ENCODE results near the gene SORCS2.

Gene SORCS2

DNA sequence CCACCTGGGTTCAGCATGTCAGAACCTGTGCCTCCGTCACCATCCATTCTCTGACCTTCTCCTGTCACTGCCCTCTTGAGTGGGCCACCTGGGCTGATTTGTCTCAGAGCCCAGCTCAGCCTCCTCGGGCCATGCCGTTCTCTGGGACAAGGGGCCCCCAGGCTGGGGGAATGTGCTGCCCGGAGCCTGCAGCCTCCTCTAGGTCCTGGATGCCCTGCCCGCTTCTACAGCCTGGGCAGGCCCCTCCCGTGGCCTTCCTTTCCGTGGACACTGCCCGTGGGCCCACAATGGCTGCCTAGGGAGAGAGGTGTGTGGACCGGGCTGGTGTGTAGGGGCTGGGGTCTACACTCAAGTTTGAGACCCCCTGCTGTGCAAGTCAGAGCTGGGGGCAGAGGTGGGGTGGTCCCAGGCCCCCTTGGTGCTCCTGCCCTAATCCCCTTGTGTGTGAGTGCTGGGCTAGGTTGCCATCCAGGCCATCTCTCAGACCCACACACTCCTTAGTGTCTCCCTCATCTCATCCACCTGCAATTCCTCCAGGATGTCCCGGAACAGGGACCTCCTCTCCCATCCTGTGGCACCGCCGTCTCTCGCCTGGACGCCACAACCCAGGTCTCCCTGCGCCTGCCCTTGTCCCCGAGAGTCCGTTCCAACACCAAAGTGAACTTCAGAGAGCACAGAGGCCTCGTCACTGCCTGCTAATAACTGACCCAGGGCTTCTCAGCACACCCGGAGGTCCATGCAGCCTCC lies 230.0 kb downstream of the SORCS2 start:
- DNase-seq: no peak

DNA sequence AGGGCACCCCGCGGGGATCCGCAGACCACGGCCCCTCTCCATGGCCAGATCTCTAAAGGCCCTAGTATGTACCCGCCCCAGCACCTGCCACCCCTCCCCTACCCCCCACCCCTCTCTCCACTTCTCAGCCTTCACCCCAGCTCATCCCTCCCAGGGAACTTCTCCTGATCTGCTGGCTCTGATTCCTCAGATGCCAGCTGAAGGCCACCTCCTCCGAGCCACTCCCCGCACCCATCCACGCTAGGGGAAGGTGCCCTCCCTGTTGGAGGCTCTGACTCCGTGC lies 230.5 kb downstream of the SORCS2 start:
- no peak for DNase-seq

DNA sequence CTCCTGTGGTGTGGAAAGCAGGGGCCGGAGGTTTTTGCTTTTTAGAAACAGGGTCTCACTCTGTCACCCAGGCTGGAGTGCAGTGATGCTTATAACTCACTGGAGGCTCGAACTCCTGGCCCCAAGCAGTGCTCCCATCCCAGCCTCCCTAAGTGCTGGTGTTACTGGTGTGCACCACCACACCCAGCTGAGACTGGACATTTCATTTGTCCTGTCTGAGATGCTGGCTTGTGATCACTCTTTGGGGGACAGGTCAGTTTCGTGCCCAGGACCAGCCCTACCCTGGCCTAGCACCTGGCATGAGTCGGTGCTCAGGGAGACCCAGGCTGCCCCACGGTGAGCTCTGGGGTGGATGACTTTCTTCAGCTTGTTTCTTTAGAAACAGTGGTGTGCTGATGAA lies 231.1 kb downstream of the SORCS2 start:
- no peak for DNase-seq

DNA sequence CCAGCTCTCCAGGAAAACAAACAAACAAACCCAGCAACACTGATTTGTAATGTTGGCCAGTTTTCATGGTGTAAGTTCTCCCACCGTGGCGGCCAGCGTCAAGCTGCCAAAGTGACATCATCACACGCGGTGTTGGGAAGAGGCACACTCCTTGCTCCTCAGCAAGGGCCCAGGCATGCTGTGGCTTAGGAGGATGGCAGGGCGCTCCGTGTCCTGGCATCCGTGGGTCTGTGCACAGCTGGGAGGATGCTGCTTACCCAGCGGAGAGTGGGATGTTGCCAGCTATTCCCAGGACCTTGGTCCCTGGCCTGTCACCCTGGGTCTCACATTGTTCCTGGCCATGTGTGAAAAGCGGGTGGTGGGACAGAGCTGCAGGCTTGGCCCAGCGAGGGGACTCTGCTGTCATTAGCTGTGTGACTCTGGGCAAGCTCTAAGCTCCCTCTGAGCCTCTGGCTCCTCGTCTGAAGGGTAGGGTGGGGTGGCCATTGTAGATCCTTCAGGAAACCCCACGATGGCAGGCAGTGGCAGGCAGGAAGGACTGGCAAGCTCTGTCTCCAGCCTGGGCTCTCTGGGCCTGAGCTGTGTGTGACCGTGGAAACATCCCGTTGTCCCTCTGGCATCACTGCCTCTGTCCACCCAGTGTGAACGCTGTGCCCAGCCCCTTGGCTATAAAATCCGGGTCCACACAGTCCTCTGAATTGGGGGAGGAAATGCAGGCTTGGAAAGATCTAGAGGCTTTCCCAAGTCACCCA lies 231.6 kb downstream of the SORCS2 start:
- no peak for DNase-seq

DNA sequence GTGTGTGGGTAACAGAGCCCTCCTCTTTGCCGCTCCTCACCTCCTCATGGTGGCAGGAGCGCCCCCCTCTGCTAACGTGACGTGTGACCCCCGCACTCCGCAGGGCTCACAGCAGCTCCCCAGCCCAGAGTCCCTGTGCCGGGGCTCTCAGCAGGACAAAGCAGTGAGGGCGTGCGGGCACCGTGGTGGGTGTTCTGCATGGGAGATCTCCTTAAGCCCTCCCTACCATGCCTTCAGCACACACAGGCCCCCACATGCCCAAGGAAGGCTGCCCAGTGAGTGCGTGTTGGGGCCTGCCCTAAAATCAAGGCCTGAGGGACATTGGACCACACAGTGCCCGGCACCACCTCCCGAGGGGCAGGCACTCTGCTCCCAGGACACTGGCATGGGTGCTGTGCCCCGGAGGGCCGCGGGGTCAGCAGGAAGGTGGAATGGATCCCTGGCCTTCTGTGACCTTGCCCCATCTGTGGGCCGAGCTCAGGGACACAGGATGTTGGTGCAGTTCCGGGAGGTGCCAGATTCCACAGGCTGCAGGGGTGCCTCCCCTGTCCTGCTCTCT lies 232.3 kb downstream of the SORCS2 start:
- DNase-seq: no peak

DNA sequence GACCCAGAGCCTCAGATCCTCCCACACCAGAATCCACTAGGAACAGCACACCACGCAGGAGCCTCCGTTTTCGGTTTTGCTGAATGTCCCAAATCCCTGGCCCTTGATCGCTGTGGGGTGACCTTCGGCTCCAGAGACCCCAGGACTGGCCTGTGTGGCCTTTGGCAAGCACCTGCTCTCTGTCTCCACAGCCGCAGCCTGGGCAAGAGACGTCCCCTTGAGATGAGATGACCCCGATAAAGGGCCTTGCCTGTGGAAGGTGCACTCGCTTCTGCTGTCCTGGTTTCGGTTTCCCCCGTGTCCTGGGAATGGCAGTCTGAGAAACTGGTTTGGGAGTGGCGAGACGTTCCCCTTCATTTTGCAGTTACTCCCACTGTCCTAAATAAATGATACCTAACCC lies 232.8 kb downstream of the SORCS2 start:
- DNase-seq: no peak

DNA sequence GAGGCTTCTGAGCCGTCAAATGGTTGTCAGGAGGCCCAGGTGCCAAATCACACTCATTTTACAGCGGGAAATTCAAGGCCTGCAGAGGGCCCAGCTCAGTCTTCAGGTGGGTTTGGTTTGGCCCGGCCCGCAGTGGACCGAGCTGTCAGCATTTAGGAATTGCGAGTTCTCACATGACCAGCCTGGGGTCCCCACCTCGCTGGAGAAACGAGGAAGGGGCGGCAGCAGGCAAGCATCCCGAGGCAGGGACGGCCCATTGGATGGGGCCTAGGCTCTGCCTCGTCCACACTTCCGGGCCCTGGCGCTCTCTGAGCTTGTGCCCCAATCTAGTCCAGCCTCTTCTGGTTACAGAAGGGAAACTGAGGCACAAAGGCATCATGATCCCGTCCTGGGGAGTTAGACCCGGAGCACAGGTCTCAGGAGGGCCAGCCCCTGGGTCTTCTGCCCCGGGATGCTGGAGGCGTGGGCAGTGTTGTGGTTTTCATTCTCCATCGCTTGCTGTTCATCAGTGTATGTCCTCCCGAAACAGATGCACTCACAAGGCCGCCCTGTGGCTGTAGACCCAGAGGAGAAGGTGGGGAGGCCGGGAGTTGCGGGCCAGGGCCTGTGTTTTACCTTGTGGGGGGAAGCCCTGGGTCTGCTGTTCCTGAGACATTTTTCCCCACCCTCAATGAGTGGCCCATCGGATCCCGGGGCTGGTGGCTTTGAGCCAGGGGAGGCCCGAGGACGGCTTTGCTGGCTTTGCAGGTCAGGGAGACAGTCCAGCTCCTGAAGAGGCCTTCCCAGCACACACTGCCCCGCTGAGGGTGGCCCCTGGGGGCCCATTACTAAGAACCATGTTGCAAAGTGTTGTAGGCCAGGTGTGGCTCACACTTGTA lies 233.5 kb downstream of the SORCS2 start:
- no peak for DNase-seq

DNA sequence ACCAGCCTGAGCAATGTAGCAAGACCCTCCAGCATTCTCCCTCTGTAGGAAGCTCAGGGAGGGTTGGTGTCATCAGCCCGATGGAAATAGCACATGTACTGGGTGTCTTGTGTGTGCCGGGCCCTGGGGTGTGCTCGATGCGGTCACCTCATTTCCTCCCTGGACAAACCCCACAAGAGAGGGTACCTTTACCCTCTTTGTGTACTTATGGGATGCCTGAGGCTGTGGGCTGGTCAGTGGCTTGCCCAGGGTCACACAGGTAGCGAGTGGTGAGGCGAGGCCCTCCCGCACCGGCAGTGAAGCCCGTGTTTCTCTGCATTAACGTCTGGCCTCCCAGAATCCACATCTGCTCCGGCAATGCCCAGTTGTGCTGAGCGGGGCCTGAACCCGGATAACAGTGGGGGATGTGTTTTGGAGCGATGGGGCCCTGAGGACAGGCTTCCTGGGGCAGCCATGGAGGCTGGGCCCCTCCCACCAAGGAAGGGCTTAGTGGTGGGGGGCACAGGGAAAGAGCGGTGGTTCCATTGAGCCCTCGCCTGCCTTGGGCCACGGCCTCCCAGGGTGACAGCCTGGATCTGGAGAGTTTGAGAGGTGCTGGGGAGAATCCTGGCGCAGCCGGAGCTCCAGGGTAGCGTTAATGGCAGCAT lies 234.3 kb downstream of the SORCS2 start:
- no peak for DNase-seq

DNA sequence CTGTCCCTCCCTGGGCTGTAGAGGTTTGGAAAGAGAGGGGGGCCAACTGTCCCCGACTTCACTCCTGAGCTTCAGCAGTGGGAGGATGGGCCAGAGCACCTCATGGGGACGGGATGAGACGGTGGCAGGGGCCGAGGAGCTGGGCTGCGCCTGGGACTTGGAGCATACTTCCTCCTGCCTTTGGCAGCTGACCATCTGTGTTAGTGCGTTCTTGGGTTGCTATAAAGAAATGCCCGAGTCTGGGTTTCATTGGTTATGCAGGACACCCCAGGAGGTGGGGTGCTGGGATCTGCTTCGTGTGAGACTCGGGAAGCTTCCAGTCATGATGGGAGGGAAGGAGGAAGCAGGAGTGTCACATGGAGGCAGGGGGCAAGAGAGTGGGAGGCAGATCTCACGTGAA lies 235.0 kb downstream of the SORCS2 start:
- DNase-seq: no peak

DNA sequence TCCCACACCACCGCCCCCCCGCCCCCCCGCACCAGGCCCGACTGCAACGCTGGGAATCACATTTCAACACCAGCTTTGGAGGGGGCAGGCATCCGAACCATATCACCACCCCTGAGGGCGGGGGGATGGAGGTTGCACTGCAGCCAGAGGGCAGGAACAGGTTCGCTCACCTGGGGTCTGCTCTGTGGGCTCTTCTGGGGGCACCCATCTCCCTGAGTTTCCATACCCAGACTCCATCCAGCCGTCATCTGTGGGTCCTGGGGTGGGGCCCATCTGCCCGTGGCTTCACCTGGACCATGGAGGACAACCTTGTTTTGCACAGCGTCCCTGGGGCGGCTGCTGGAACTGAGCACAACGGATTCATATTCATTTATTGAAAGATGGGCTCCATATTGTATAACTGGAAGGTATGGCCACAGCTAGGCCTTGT lies 235.5 kb downstream of the SORCS2 start:
- no peak for DNase-seq

DNA sequence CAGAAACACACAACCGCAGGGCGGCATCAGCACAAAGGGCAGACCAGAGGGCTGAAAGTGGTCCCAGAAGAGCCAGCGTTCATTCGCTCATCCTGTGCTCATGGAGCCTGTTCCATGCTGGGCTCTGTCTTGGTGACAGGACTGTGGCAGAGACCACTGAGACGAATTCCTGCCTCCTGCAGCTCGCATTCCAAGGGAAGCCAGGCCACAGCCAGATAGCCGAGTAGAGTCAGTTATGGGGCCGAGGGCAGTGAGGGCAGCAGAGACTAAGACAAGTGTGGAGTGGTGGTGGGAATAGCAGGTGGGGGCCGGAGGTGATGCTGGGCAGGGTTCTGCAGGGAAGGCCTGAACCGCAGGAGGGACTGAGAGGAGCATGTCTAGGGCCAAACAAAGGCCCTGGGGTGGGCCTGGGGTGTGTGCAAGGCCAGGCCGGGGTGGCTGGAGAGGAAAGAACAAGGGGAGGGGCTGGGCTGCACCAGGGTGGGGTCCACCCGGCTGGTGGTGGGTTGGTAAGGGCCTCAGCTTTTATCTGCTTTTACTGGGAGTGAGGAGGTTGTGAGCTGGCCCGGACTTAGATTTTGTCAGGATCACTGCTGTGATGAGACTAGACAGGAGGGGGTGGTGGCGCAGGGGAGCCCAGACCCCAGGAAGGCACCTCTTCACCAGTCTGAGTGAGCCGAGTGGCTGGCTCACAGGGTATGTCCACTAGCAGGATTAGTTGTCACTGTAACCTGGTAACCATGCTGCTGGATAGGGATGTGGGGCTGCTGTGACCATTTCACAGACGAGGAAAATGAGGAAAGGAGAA lies 236.1 kb downstream of the SORCS2 start:
- DNase-seq: no peak

DNA sequence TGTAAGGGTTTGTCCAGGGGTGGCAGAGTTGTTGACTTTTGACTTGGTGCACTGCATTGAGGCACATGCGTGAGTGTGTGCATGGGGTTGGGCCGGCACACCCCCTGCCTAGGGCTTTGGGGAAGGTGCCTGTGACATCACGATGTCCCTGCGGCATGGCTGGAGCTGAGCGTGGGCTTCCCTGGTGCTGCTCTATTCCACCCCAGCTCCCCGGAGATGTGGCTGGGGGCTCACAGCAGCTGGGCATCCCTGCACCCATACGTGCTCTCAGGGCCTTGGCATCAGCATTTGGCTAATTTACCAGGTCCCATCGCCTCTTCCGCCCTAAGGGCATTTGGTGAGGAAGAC lies 236.7 kb downstream of the SORCS2 start:
- DNase-seq: no peak

DNA sequence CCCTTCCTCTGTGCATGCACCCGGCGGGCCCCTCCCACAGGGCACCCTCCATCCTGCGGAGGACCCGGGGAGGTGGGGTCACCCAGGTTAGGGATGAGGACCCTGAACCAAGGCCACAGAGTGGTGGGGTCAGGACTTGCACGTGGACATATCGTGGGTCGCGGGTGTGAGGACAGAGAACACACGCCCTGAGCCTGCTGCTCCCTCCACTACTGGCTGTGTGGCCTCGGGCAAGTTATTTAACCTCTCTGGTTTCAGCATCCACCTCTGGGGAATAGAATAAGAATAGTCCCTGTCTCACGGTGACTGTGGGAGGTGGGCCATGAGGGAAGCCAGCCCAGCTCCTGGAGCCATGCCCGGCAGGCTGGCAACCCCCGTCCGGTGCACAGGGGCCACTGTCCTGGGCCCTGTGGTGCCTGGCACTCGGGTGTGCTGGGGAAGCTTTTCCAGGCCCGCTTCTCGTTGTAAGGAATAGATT lies 237.3 kb downstream of the SORCS2 start:
- no peak for DNase-seq

DNA sequence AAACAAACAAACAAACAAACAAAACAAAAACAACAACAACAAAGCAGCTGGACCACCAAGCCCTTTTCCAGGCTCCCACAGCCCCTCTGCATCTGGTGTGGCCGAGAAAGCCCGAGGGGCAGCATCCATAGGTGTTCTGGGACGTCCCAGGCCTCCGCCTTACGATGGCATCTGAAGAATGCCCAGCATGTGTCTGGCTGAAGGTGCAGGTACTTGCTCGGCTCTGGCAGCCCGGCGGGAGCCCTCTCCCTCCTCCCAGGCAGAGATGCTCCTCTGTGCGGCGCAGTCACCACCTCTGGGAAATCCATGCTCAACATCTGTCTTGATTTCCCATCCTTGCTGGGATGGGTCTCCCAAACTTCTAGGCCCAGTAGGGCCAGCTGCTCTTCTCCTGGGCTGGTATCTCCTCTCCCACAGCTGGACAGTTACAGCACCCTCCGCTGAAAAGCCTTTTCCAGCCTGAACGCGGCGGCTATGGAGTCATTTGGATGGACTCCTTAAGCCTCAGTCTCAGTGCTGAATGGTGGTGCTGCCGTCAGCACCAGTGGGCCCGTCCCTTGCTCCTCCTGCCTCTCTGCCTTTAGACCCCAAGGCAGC lies 238.1 kb downstream of the SORCS2 start:
- DNase-seq: no peak

DNA sequence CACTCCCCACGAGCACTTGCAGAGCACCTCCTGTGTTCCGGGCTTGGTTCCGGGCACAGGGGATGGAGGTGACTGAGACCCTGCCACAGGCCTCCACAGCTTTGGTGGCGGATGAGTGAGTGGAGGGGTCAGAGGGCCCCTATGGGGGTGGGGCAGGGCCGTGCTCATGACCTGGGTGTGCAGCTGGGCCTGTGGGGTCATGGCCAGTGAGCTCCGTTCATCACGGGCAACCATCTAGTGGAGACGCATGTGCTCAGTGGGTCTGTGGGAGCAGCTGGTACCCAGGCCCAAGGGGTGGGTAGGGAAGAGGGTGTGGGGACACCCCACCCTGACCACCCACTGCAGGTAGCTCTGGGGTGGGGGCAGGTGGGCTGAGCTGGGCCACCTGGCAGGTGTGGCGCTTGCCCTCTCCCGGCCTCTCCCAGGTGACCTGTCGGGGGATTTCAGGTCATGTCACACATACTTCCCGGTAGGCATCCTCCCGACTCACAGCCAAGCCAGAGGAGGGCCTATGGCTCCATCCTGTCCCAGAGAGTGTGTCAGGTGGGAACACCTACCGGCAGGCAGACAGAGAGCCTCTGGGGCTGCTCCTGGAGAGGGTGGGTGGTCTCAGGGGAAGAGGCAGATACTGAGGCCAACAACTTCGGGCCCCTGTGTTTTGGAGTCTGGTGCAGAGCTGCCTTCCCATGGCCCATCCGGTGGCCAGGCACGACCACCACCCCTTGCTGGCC lies 238.8 kb downstream of the SORCS2 start:
- DNase-seq: no peak

DNA sequence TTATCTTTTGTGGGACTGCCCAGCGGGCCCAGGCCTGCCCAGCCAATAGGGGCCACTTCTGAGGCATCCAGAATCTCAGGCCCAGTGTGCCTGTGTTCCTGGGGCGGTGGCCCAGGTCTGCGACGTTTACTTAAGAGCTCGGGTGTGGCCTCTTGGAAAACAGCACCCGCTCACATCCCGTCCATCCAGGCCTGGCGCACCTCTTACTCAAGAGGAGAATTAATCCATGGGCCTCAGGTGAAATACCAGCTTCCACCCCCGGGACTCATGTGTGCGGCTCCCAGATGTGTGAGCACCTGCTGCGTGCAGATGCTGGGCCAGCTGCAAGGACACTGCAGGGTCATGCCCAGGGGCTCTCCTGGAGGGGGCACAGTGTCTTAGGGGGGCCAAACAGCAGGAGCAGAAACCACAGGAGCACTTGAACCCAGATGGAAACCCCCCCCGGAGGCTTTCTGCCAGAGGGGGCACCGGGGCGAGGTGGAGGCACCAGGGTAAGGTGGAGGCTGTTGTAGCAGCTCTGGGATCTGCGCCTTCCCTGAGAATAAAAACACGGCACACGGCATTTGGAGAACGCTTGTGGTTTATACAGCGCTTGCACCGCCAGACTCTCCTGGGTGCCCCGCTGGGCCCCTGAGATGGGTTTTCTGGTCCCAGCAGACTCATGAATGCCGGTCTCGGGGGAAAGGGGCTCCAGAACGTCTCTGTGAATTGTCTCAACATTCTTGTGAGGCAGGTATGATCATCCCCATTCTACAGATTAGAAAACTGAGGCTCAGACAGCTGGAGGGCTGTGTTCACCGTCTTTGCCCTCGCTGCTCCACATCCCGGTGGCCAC lies 239.6 kb downstream of the SORCS2 start:
- DNase-seq: no peak

DNA sequence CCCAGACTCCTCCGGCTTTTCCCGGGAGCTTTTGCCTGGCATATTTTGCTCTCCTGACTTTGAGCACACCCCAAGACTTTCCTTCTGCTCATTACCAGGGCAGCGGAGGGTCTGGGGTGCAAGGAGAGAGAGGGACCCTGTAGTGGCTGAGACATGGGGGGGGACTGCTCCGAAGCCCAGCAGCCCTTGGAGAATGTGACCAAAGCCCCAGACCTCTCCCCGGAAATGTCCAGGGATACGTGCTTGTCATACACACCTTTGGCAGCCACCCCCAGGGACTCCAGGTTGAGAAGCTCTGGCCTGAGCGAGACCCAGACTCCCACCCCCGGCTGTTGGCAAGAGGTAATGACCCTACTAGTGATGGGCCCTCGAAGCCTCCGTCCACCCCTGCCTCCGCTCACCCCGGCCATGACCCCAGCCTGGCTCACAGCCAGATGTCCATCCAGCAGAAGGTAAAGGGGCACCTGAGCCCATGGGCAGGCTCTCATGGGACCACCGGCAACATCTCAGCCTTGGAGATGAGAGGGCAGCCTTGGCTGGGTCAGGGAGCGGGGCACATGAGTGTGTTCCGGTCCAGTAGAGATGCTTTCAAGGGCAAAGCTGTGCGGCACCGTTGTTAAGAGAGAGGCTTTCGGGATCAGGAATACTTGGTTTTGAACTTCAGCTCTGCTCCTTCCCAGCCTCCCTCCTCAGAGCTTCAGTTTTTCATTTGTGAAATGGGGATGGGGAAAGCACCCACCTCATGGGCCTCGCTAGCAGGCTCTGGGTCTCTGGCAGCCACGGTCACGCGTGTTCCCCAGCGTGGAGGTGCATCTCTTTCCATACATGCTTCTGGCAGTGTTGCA lies 240.4 kb downstream of the SORCS2 start:
- DNase-seq: no peak

DNA sequence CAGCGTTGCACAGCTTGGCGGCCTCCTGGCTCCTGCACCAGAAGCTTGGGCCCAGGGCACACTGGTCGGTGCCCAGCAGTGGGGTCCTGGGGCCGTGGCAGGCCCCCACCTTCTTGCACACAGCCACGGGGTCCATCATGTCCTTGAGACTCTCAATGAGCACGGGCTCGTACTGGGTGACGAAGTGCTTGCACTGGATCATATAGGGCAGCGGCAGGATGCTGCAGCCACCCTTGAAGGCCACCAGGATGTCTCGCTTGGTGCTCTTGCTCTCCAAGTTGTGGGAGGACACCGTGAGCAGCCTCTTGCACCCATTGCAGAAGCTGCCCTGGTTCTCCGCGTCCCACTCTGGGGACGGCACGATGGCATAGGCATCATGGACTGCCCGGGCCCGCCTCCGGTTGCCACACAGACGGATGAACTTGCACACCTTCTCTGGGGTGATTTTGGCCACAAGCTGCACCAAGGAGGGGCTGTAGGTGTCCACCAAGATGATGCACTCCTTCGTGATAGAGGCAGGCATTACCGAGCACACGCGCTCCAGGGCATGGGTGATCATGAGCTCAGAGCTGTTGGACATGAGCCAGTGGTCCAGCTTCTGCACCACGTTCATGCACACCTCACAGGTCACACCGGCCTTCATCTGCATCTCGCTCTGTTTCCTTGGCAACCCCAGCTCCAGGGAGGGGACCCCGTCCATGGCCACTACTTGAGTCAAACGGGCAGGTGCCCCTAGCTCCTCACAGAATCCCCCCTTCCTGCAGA lies 241.2 kb downstream of the SORCS2 start:
- no peak for DNase-seq
